ENCODE data around the gene SRRM3.

GRCh38 chr7:76232698-76233097 lies 31.0 kb downstream of the SRRM3 start:
- no peak for TF ChIP-seq CTCF (IDR thresholded peaks at IDR 0.05; ENCODE audit: low read length)
- TF ChIP-seq EZH2 (IDR thresholded peaks at IDR 0.05; ENCODE audit: borderline replicate concordance, low read length): no peak

All from OCI-LY1 (cell line).